ENCODE measurements around the gene ANTXR1.

The ANTXR1 gene

DNA sequence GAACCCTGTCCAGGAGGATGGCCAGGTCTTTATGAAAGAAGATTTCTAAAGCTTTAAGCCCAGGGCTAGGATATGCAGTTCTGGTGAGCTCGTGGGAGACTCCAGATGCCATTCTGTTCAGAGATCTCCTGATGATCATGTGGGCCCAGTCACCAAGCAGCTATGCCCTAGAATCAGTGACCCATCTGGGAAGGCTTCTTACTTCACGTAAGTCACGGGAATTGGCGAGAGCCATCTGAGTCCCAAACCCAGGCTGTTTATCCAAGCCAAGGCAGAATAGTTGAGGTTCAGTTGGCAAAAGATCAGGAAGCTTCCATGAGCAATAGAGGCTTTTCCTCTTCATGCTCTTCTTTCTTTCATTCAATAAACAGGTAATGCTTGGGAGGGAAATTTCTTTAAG, 23.9 kb downstream of the ANTXR1 start:
- DNase-seq = no peak

DNA sequence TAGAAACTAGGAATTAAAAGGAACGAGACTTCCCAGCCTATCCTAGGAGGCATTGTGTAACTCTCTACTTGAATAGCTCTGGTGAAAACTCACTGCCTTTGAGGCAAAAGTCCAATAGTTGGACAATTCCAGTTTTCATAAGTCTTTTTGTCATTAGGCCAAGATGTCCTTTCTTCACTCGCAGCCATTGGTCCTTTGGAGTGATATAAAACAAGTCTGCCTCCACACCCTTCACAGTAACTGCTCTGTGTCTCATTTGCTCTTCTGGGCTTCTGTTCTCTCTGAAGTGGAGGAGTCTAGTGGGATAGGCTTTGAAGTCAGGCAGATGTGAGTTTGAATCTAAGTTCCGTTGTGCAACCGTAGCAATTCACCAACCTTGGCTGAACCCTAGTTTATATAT, 28.2 kb downstream of the ANTXR1 start:
- no peak for DNase-seq

DNA sequence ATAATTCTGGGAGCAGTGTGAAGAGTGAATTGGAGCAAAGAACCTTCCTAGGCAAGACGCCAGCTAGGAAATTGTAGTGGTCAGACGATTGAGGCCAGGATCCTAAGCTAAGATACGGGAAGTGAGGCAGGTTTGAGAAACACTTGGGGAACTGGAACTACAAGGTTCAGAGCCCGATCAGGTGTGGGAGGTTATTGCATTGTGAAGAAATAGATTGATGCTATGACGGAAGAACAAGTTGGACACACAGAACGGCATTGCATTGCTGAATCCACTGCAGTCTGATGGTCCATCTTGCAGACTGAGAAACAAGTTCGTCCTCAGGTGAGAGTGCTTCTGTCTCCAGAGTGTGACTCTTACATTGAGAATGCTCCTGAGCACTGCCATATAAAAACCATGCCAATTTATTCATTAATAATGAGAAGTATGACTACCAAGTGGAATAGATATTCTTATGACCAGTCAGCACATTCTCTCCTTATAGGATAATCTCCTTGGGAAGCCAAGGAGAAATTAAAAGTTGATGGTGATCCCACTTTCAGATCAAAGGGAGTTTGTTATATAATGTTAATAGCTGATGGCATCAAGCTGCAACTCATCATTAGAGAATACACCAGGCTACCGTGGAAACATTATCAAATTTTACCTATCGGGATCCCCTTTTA, 30.9 kb downstream of the ANTXR1 start:
- DNase-seq = no peak

DNA sequence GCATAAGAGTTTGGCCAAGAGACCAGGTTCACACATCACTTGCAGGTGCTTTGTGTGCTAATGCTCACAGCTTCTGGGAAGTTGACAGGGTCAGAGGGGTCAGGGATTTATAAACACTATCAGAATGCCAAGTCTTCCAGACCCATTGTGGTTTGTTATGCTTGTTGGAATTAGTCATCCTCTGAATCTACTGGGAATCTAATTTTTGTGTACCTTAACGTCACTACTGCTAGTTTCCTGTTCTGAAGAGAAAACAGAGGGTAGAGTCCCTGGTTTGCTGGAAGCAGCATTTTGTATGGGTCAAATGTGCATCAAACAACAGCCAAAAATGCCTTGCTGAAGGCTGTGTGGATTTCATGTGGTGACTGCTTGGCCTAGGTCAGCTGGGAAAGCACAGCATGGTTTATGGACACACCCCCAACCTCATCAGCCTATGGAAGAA, 33.3 kb downstream of the ANTXR1 start:
- no peak for DNase-seq

DNA sequence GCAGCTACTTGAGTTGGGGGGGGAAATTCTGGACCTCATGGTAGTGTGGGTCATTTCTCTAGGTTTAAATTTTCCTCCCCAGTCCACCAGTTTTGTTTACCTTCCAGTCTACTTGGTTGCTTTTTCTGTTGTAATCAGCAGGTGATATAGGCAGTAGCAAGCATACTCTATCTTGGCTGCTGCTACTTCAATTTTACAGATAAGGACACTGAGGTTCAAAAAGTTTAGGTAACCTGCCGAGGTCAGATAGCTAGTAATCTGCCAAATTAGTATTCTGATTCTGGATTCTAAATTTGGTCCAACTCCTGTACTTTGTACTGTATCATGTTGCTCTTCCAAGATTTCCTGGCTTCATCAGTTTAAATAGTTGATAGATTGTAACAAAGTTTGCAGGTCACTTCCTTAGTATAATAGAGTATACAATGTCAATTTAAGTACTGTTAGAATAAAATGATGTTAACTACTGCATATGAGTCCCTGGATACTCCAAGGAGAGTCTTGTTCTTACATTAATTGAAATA, 34.7 kb downstream of the ANTXR1 start:
- DNase-seq = no peak

DNA sequence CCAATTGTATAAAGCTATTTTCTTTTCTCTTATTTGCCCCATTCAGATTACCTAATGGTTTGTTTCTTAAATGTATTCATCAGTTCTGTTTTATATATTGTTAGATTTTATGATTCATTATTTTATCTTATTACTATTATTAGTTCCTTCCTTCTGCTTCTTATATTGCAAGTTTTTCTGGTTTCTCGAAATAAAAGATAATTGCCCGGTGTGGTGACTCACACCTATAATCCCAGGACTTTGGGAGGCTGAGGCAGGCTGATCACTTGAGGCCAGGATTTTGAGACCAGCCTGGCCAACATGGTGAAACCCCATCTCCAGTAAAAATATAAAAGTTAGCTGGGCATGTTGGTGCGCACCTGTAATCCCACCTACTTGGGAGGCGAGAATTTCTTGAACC, 37.8 kb downstream of the ANTXR1 start:
- no peak for DNase-seq

DNA sequence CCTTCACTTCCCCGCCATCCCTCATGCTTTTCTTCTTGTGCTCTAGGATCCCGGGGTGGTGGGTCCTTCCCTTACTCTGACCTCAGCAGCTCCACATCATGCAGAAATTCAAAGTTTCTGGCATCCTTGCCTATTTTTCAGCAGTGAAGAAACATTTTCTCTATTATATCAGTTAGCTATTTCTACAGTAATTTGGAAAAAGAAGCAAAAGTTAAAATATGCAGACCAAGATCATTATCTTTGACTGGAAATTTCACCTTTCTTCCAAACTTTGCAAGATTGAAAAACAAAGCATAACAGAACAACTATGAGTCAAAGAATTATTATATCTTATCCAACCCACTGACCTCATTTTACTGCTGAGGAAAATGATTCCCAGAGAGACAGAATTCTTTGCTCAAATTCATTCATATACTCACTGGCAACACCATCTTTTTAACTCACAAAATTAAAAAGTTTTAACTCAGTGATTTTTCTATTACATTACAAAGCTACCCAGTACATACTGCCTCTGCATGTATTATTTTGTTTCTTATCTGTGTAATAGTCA, 40.5 kb downstream of the ANTXR1 start:
- DNase-seq = no peak

DNA sequence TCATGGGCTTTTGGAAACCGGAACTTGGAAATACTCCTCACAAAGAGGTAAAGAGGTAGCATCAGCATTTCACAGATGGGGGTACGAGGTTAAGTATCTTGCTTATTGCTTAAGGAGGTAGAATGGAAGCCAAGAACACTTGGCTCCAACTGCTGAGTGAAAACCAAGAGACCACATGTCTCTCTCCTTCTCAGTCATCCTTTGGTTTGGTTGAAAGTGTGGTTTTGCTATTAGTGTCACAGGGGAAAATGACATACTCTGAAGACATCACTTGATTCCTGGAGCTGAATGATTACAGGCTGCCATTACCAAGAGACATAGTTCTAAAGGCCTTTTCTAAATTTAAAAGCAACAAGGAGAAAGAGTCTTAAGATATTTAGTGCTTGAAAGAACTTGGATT, 41.5 kb downstream of the ANTXR1 start:
- DNase-seq = no peak

DNA sequence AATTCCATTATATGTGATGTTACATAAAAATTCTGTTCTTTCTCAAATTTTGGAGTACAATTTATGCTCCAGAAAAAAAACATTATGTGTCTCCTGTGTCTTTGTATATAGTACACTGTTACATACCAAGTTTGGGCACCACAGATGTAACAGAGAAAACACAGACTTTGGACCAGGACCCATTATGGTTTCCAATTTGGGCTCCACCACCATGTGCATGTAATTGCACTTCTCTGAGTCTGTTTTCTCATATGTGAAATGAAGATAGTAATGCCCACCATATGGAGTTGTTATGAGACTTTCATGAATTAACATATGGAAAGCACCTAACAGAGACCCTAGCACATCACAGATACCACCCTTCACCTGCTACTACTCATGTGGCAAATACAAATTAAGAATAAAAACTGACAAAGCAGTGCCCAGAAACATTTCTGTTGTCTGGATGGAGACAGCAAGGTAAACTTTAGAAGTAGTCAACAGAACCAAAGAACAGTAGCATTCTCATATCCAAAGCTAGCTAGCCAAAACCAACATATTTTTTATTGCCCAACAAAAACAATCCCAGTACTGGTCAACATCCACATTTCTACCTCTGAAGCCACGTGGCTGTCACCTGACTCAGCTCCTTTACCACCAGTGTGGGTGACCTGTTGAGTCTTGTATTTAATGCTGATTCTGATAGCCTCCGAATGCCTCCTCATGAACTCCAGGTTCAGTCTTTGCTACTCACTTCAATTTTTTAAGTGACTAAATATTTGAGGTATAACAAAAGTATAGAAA, 42.9 kb downstream of the ANTXR1 start:
- no peak for DNase-seq

DNA sequence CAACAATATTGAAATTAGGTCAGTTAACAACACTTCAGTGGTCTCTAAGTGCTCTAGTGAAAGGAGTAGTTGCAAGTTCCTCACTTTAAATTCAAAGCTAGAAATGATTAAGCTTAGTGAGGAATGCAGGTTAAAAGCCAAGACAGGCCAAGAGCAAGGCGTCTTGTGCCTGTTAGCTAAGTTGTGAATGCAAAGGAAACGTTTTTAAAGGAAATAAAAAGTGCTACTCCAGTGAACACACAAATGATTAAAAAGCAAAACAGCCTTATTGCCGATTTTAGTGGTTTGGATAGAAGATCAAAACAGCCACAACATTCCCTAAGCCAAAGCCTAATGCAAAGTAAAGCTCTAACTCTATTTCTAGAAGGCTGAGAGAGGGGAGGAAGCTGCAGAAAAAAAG, 44.7 kb downstream of the ANTXR1 start:
- DNase-seq = no peak

DNA sequence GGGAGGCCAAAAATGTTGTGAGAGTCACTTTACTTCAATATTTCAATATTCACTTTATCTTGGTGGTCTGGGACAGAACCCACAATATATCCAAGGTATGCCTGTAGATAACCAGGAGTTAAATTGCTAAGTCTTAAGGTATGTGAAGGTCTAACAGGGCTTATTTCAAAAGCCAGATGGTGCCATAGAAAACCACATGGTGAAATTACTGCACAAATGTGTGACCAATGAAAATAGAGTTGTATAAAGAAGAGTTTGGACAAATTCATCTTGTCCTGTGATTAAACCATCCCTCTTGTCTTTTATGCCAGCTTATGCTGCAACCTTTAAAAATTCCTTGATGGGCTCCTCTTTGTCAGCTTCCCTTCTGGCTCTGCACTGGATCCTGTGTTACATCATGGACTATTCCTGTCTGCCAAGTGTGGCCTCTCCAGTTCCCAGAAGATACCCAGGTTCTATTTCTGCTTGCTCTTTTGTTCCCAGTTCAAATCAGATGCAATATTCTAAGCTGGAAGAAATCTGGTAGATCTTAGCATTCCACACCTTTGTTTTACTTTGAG, 46.8 kb downstream of the ANTXR1 start:
- DNase-seq = no peak

DNA sequence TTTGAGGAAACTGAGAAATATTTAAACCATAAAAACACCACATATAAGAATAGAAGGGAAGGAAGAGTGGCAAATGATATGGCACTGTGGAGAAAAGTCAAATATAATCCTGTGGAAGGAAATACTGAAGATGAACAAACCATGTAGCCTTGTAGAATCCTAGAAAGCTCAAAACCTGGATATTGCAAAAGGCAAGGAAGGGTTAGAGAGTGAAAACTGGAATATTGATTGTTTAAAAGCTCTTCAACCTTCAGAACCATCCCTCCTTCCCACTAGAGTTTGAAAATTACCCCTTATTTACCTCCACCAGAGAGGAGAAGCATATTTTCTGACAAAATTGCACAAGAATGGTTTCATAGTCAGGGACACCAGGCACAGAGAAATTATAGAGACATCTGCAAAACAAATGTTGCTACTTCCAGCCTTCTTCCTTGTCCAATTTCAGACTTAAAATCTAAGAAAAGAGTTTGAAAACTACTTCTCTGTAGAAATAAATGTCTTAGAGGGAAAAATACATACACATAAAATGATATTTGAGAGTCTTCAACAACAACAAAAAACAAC, 48.0 kb downstream of the ANTXR1 start:
- DNase-seq = no peak

DNA sequence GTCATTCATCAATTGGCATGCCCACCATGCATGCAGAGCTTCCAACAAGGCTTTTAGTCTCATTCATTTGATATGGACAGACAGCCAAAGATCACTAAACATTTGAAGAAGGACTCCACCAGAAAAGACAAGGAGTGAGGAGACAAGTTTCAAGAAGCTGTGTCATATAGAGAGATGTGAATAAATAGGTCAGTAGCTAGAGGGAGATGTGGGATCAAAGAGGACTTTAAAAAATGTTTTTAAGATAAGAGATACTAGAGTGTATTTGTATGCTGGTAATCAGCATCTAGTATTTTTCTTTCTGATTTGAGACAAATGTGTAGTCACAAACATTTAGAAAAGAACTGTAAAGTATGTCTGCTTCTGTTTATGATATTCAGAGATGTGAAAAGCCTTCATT, 48.5 kb downstream of the ANTXR1 start:
- no peak for DNase-seq

DNA sequence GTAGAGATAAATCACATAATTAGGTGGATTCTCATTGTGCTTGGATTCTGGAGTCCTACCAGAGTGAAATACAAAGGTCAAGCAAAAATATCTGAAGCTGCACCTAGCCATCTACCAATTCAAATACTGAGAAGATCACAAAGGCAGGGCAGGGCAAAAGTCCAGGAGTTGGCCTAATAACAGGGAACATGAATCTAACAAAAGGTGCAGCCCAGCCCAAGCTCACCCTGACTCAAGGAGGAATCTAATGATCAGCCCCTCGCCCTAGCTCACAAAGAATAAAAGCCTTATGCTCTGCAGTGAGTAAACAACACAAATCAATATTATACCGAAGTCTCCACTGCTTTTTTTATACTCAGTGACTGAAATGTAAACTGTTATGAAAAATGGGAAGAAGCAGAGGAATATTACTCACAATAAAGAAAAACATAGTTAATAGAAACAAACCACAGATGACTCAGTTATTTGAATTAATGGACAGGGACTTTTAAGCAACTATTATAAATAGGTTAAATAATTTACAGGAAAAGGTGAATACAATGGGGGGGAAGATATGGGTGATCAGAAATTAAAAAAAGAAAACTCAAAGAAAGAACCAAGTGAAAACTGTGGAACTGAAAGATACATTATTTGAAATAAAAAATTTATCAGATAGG, 49.5 kb downstream of the ANTXR1 start:
- DNase-seq = no peak

DNA sequence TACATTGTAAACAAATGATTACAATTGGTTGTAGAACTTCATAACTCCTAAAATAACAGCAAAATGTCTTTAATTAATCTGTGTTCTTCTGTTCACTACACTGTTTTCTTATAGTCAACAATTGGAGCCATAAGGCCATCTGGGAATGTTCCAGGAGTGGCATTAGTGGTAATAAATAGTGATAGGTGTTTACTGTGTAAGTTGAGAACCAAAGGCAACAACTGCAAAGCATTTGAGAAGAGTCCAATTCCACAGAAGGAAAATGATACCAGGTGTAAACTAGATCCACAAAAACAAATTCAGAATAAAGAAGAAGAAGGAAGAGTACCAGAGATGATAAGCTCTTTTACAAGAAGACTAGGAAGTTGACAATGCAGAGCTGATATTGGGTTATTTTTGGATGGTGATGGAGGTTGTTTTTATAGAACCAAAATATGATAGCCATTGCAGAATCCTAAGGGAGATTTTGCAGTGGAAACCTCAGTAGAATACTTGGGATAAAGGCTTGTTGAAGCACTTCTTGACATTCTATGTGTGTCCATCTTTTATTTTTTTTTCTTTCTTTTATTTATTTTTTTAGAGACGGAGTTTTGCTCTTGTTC, 52.9 kb downstream of the ANTXR1 start:
- no peak for DNase-seq

DNA sequence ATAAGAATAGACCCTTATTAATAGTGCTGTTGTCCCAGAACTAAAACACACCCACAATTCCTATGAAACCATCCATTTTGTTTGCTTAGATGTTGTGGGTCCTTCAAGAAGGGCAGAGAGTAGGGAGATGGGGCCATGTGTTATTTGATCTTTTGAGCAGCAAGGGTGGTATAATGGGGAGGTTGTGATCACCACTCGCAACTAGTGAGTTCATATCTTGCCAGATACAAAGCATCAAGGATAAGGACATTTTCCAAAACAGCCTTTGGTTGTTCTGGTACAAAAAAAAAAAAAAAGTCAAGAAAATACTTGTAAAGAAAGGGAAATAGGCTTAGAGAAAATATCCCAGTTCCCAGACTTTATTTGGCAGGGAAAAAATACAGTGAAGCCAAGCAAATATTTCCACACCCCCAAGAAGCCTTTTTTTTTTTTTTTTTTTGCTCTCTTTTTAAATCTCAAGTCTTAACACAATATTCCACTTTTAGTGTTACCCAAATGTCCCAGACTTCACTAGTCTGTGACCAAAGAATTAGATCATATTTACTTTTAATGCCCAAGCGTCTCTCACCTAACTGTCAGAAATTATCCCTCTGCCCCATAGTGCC, 54.1 kb downstream of the ANTXR1 start:
- no peak for DNase-seq

DNA sequence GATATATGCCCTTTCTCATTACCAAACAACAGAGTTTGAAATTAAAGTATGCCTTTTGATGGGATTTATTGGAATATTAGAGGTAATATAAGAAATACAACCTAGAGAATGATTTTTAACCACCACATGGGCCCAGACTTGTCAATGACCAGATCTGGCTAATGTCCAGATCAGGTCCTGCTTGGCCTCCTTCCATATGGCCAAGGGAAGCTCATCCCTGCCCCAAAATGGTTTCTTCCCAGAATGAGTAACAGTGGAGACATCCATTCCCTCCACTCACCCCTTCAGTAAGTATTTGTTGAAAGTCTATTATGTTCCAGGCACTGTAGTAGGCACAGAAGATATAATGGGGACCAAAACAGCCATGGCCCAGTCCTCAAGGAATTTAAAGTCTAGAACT, 54.9 kb downstream of the ANTXR1 start:
- no peak for DNase-seq

DNA sequence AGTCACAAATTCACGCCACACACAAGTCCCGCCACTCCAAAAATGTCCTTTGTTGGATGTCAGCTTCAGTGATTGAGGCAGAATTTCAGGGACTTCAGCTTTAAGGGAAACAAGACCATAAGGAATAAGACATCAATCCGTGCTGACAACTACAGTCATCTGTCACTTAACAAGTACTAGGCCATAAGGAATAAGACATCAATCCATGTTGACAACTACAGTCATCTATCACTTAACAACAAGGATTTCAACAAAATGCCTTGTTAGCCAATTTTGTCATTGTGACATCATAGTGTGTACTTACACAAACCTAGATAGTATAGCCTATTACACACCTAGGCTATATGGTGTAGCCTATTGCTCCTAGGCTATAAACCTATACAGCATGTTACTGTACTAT, 58.0 kb downstream of the ANTXR1 start:
- no peak for DNase-seq

DNA sequence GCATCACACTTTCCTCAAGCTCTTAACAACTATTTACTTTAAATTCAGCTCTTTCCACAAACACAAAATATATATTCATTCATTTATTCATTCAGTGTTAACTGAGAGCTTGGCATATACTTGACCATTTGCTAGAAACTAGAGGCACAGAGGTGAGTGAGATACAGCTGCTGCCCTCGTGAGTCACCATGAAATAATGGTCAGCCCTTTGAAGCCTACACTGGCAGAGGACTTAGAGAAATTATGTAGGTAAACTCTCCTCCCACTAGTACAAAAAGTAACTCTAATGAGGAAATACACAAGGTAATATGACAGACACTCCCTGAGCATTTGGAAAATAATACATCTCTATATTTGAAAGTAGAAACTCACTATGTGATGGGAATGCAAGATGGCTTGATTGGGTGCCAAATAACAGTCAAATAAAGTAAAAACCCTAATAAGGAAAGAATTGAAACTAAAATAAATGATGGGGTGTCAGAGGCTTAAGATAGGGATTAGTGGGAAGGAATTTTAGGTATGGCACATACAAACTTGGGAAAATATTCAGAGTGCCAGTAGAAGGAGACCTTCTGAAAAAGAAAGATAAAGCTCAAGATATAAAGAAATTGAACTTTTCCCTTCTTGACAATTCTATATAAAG, 61.1 kb downstream of the ANTXR1 start:
- no peak for DNase-seq

DNA sequence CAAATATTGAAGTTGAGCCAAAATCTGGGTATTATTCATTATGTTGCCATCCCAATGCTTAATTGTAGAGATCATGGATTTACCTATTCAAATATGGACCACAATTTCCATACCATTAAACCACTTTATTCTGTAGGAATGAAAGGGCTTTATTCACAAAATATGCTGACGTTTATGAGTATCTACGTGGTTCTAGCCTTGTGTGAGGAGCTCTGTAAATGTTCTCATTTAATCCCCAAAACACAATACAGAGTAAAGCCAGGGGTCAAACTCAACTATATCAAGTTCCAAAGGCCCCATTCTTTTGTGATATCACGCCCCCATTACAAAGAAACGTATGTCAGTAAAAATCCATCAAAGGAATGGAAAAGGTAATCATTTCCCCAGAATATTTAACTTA, 61.9 kb downstream of the ANTXR1 start:
- no peak for DNase-seq

DNA sequence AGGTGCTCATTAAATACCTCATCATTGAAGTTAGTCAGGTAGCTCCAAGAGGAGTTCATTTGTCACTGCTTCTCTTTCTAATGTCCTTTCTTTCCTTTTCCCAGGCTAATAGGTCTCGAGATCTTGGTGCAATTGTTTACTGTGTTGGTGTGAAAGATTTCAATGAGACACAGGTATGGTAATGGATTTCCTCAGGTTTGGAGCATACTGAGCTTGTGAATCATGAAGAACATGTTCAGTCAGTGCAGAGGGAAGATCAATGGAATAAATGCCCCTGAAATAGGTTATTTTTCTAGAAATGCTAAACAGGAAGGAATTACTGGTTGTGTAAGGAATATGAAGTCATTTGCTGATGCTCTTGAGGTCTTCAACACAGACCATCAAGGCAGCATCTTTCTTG, 62.5 kb downstream of the ANTXR1 start:
- DNase-seq = no peak

DNA sequence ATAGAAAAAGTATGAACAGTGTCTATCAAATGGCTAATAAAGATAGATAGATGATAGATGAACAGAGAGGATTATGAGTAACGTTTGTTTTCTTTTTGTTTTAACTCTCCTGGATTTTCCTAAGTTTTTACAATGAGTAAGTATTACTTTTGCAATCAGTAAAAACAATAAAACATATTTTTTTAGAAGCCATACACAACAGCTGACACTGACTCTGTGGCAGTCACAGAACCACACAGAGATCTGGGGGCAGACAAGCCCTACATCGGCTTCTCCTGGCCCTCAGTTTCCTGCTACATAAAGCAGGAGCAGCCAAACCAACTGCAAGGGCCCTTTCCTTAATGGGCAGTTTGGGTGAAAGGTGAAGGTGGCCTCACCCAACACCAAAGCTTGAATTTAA, 63.6 kb downstream of the ANTXR1 start:
- DNase-seq = no peak
